ENCODE data around the gene G0S2.

The G0S2 gene

GRCh38 chr1:209648931-209649776, 26.1 kb upstream of the G0S2 start:
- DNase-seq (ENCODE audit: low read depth) = no peak

GRCh38 chr1:209650454-209650853, 24.8 kb upstream of the G0S2 start:
- DNase-seq (ENCODE audit: low read depth) = no peak

GRCh38 chr1:209651138-209651587, 24.0 kb upstream of the G0S2 start:
- DNase-seq (ENCODE audit: low read depth) = peak; percentile 58

GRCh38 chr1:209652121-209652735, 23.0 kb upstream of the G0S2 start, which contains the start of gene LAMB3:
Gene LAMB3 (minus strand): TSS chr1:209652425. CDS start chr1:209650944, 1,481 bp downstream.
- no peak for DNase-seq (ENCODE audit: low read depth)

- peak; percentile 41 for DNase-seq (ENCODE audit: low read depth)
Observed at GRCh38 chr1:209652873-209653401, 22.3 kb upstream of the G0S2 start.

- DNase-seq (ENCODE audit: low read depth) = no peak
Observed at GRCh38 chr1:209653915-209654351, 21.3 kb upstream of the G0S2 start.

- no peak for DNase-seq (ENCODE audit: low read depth)
Observed at GRCh38 chr1:209655411-209656231, 19.6 kb upstream of the G0S2 start.

GRCh38 chr1:209657140-209657879, 17.9 kb upstream of the G0S2 start:
- DNase-seq (ENCODE audit: low read depth) = no peak

GRCh38 chr1:209657918-209658317, 17.3 kb upstream of the G0S2 start:
- DNase-seq (ENCODE audit: low read depth) = no peak

- no peak for DNase-seq (ENCODE audit: low read depth)
Observed at GRCh38 chr1:209659909-209660308, 15.3 kb upstream of the G0S2 start.

- no peak for DNase-seq (ENCODE audit: low read depth)
Observed at GRCh38 chr1:209661071-209661470, 14.1 kb upstream of the G0S2 start.

GRCh38 chr1:209662879-209663327, 12.3 kb upstream of the G0S2 start:
- no peak for DNase-seq (ENCODE audit: low read depth)

- no peak for DNase-seq (ENCODE audit: low read depth)
Observed at GRCh38 chr1:209667103-209667502, 8.1 kb upstream of the G0S2 start.

GRCh38 chr1:209667708-209668107, 7.5 kb upstream of the G0S2 start:
- no peak for DNase-seq (ENCODE audit: low read depth)

- no peak for DNase-seq (ENCODE audit: low read depth)
Observed at GRCh38 chr1:209670441-209671082, 4.7 kb upstream of the G0S2 start.

- no peak for DNase-seq (ENCODE audit: low read depth)
Observed at GRCh38 chr1:209672705-209673630, 2.2 kb upstream of the G0S2 start.

- no peak for DNase-seq (ENCODE audit: low read depth)
Observed at GRCh38 chr1:209673631-209674417, 1.4 kb upstream of the G0S2 start.

GRCh38 chr1:209675565-209676154, 448 bp downstream of the G0S2 start:
- DNase-seq (ENCODE audit: low read depth) = no peak

All from activated T-helper 9 cell treated with anti-CD3 and anti-CD28 coated beads, Interleukin-2, amount 50 U/mL, for 16 hours (primary cell).